HG03558 (cell line): Measurements from ENCODE around the gene VPS13C.
"Not testable (repeated sequence)": the region's sequence is repeated elsewhere in the genome, so short reads cannot be mapped to it uniquely, and the experiment has no call there.

ENCODE experiments used
- ATAC-seq: cut with Tn5 transposase; IDR thresholded peaks from one replicate; pipeline ENCODE4 v1.9.1; 2021; ENCODE audit warnings: moderate number of reproducible peaks; ENCODE audit not compliant: unreplicated experiment; ENCODE audit errors: extremely low read depth

The VPS13C gene

DNA sequence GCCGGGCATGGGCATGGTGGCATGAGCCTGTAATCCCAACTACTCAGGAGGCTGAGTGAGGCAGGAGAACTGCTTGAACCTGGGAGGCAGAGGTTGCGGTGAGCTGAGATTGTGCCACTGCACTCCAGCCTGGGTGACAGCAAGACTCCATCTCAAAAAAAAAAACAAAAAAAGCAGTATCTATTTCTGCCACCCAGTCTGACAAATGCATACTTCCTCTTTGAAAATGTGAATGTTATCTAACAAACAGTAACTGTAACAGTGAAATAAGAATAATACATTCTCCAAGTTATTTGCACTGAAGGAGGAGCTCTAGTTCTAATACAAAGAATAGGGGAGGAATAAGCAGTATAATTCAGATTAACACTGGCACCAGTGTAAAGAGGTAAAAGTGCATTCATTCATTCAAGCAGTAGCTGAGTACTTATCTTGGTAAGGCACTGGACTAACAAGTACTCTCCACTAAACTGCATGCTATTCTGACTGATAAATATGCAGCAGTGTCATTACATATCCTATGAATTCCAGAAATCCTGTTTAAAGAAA lies 12.9 kb downstream of the VPS13C start:
- ATAC-seq: no peak

- ATAC-seq: peak; percentile 73
Measured at GRCh38 chr15:62046078-62046743, 14.0 kb downstream of the VPS13C start.

DNA sequence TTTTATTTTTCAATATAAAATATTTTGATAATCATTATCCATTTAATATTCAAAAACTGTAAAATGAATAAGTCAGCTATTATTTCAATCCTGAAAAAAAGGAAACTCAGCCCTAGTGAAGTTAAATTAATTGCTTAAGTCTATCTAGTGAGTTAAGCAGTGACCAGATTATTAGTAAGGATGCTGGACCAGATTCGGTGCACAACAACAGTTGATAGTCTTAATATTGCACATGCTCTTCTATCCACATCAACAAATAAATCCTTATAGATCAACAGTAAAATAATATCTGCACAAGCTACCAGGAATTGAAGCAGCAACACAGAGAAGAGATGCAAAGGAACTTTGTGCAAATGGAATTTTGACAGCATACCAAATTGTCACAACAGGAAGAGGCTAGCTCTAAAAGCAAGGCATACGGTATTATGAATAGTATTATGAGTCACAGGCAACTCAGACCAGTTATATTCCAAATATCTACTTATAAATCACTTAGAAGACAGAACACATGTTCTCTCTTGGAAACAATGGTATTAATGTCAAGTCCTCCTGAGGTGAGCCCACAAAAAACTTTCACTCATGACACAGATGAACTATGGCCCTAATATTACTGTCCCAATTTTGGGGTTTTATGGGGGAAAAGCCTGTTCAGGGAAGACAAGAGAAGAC lies 24.9 kb downstream of the VPS13C start:
- no peak for ATAC-seq

DNA sequence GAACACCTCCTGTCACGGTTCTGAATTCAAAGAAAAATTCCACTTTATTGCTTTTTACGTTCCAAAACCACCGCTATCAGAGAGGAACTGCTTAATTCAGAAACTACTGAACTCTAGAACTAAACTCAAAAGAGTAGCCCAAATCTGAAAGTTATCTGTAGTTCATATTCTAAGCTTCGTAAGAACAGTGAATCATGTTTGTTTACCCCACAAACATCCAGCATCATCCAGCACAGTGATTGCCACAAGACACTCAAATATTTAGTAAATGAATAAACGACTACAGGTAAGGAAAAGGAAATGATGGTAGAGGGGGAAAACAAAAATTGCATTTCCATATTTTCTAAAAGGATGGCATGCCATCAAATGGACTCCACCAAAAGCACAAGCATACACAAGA lies 32.3 kb downstream of the VPS13C start:
- no peak for ATAC-seq

DNA sequence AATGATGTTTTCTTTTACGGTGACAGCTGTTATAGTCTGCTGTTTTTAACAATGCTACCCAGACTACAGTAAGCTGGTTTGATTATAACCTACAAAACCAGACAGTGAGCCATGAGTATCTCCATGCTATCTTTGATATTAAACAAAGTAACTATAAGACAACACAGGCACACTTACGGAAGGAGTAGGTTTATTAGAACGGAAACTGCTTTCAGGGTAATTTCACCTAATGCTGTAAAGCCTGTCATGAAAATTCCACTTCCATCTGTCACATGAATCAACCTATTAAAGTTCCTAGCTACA lies 33.0 kb downstream of the VPS13C start:
- ATAC-seq: no peak

DNA sequence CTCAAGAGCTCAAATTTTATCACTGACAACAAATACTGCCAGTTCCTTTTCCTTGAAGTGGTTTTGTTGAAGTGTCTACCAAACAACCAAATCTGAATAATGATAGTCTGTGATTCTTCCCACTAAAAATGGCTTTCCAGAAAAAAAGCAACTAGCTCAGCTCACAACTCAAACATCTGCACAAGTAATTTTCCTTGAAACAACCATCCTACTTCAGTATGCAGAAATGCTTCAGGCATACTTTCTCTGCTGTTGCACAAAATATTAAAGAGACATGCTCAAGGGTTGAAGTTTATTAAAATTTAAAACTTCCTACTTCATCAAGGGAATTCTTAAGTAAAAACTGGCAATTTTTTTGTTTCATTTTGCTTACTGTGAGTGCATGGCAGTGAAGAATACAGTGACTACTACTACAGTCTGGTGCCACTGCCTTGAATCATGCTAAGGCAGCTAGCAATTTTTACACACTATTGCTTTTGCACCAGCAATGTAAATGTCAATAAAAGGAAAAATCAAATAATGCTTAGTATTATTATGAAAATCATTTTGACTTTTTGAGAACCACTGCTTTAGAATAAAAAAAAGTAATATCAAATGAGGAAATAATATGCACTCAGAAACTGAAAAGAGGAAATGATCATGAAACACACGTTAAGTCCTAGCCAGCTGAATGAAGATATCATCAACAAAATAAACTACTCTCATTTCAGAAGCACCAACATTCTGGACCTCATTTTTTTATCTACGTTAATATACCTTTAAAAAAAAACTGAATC lies 33.6 kb downstream of the VPS13C start:
- ATAC-seq: no peak

DNA sequence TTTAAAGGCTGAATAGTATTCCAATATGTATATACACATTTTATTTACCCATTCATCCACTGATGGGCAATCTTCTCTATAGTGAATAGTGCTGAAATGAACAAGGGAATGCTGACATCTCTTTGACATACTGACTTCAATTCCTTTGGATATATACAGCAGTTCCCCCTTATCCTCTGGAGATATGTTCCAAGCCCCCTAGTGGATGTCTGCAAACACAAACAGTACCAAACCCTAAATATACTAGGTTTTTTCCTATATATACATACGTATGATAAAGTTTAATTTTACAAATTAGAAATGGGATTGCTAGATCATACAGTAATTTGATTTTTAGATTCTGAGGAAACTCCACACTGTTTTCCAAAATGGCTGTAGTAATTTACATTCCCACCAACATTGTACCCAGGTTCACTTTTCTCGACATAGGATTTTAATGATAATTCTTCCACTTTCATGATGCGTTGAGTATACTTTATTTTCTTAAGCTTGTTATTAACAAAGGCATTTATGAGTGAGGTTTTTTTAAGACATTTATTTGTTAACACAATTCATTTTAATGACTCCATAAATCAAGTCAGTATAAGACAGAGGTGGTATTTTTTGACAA lies 38.2 kb downstream of the VPS13C start:
- no peak for ATAC-seq

DNA sequence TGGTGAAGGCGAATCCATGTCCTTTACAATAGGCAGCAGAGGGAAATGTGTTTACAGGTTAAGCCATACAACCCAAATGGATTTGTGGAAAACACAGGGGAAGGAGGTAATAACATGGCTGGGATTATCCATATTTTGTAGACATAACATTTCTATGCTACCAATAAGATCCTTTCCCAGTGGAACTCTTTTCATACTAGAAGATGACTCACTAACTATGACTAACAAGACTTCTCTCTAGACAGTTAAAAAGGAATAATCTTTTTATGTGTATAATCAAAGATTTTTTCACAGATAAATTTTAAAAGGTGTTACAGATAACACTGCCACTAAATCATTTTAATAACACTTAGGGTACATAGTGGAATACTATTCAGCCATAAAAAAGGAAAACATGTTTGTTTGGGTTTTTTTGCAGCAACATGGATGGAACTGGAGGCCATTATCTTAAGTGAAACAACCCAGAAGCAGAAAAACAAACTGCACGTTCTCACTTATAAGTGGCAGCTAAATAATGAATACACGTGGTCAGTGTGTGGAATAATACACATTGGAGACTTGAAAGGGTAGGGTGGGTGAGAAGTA lies 39.6 kb downstream of the VPS13C start:
- no peak for ATAC-seq

- not testable (repeated sequence) for ATAC-seq
Measured at GRCh38 chr15:62005354-62005753, 54.9 kb downstream of the VPS13C start.

- ATAC-seq: no peak
Measured at GRCh38 chr15:61997786-61998185, 62.5 kb downstream of the VPS13C start.

DNA sequence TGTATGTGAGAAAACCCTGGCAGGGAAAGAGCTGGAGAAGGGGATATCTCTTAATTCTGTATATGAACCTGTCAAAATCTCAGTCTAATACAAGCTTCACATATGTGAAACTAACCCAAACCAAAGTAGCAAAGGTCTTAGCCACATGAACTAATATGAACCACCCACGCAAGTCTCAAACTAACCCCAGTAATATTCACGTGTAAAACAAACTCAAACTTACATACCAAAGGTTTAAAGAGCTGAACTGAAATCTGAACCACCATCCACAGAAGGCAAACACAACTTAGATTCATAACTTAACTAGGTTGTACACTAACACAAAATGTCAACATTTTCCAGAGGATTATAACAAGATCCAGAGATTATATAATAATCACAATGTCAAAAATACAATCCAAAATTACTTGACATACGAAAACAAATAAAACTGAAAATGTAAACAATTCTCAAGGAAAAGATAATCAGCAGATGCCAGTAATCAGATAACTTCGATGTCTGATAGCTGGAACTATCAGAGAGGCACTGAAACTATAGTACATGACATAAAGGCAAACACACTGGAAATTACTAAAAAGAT lies 64.1 kb downstream of the VPS13C start:
- no peak for ATAC-seq

GRCh38 chr15:61994216-61994615 lies 66.0 kb downstream of the VPS13C start:
- no peak for ATAC-seq

DNA sequence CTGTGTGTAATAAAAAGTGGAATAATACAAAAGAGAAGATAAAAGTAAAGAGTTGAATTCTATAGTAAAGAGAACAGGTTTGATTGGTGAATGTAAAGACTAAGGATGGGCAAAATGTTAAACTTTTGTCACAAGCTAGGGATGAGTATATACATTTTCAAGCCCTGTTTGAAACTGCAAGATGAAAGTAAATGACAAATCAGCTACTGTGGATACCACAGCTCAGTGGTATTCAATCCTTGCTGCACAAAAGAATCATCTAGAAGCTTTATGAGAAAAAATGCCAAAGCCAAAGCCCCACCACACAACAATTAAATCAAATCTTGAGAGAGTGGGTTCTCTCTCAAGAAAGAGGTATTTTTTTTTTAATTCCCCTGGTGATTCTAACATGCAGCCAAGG lies 67.7 kb downstream of the VPS13C start:
- no peak for ATAC-seq

DNA sequence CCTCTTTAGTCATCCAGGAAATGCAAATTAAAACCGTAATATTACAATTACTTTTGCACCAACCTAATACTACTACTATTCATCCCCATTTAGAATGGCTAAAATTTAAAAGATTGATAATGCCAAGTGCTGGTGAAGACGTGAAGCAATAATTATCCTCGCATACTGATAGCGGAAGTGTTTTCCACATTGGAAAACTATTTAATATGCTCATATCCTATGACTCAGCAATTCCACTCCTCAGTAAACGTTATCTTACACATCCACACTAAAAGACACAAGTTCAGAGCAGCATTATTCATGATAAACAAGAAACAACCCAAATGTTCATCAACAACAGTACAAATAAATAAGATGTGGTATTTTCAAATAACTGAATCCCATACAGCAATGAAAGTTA lies 70.6 kb downstream of the VPS13C start:
- no peak for ATAC-seq

GRCh38 chr15:61987824-61988223 lies 72.4 kb downstream of the VPS13C start:
- no peak for ATAC-seq

DNA sequence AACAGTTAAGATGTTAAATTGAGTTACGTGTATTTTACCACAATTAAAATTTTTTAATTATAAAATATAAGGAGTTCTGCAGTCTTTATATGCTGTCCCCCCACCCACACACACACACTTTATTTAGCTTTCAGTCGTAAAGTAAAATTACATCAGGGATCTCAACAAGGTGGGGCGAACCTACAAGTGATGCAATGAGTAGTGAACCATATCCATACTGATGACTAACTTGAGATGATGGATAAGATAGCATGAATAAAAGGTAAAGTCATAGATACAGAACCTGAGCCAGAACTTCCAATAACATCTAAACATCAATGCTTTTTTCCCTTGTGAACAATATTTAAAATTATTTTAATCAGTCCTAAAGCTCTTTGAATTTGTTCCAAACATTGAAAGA lies 77.2 kb downstream of the VPS13C start:
- no peak for ATAC-seq

DNA sequence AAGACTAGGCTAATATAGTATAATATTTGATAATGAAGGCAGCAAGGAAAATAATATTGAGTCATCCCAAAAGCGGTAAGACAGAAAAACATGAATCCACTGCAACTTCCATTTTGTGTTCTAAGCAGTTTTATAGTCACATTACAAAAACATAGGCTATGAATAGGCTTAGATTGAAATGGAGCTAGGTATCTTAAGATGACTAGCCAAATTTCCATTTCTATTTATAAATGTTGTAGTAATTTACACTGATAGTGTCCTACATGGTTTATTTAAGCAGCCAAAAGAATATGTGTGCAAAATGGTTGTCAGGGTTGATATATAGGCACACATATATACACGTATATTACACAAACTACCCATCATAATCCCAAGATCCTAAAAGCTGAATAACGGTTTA lies 82.0 kb downstream of the VPS13C start:
- no peak for ATAC-seq

DNA sequence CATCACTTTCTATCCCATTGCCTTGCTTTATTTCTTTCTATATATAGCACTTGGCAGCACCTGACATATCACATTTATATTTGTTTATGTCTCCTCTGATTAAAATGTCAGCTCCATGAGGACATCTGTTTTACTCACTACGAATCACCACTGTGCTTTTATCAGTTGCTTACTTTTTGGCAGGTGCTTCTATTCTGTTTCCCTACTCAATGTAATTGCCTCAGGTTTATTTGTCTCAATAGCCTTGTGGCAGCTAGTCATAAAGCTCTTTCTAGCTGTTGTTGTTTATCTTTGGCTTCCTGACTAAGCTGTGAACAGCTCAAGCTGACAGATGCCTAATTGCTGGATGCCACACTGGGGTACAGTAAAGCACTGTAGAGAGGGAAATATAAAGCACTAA lies 85.5 kb downstream of the VPS13C start:
- ATAC-seq: no peak

GRCh38 chr15:61974118-61974517 lies 86.1 kb downstream of the VPS13C start:
- ATAC-seq: no peak

GRCh38 chr15:61951949-61952348 lies 108.3 kb downstream of the VPS13C start:
- no peak for ATAC-seq
